ENCODE measurements around the gene RBM46.

RBM46 gene

GRCh38 chr4:154781126-154781982 lies at the start of gene RBM46:
RBM46 (plus strand) TSS chr4:154781272; CDS start chr4:154796753, 15,481 bp downstream.
- no peak for DNase-seq

GRCh38 chr4:154731756-154732155 lies 49.3 kb upstream of the RBM46 start:
- no peak for DNase-seq

DNA sequence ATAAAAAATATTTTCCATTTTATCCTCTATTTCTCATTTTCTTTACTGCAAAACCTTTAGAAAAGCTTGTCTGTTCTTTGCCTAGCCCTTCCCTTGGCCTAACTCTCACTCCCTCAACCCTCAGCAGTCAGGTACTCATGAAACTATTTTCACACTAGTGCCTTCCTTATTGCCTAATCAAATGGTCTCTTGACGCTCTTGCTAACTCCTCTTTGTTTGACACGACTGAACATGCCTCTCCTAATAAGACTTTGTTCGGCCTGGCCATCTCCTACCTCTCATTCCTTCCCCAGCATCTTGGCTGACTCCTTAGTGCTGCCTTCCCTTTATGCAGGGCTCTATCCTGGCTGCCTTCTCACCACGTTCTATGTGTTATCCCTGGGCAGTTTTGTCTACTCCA lies 48.4 kb upstream of the RBM46 start:
- DNase-seq: no peak

GRCh38 chr4:154736770-154737169 lies 44.3 kb upstream of the RBM46 start:
- no peak for DNase-seq

GRCh38 chr4:154738426-154738825 lies 42.6 kb upstream of the RBM46 start:
- DNase-seq: no peak

GRCh38 chr4:154739111-154739510 lies 42.0 kb upstream of the RBM46 start:
- no peak for DNase-seq

GRCh38 chr4:154740462-154740861 lies 40.6 kb upstream of the RBM46 start:
- DNase-seq: no peak

DNA sequence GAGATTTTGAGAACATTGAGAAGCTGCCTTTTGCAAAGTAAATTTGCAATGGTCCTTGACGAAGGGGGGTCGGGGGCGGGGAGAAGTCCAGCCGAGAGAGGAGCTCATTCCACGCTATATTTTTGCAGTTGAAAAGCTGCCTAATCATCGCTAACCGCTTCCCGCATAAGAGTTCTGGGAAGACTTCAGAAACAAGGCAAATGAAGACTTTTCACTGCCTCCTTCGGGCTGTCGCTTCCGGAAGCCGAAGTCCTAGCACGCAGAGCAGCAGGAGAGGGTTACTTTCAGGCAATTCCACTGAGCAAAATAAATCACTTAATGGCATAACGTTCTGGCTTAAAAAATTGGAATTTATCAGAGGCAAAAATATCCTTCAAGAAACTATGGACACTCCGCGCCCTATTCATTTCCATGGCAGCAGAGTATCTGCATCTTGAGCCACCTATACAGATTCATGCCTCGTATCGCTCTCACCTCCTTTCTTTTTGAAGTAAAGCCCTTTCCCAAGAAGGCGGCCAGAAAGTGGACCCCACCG lies 39.9 kb upstream of the RBM46 start:
- no peak for DNase-seq

- no peak for DNase-seq
Observed at GRCh38 chr4:154741922-154742850, 38.9 kb upstream of the RBM46 start.

GRCh38 chr4:154743683-154744340 lies 37.3 kb upstream of the RBM46 start, which contains the start of gene LRAT:
LRAT (plus strand) TSS chr4:154744000; CDS start chr4:154744327, 327 bp downstream.
- DNase-seq: peak; percentile 19

DNA sequence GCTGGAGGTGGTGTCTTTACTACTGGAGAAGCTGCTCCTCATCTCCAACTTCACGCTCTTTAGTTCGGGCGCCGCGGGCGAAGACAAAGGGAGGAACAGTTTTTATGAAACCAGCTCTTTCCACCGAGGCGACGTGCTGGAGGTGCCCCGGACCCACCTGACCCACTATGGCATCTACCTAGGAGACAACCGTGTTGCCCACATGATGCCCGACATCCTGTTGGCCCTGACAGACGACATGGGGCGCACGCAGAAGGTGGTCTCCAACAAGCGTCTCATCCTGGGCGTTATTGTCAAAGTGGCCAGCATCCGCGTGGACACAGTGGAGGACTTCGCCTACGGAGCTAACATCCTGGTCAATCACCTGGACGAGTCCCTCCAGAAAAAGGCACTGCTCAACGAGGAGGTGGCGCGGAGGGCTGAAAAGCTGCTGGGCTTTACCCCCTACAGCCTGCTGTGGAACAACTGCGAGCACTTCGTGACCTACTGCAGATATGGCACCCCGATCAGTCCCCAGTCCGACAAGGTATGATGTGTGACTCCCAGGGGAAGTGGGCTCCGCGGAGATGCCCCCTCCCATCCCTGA lies 36.6 kb upstream of the RBM46 start:
- no peak for DNase-seq

DNA sequence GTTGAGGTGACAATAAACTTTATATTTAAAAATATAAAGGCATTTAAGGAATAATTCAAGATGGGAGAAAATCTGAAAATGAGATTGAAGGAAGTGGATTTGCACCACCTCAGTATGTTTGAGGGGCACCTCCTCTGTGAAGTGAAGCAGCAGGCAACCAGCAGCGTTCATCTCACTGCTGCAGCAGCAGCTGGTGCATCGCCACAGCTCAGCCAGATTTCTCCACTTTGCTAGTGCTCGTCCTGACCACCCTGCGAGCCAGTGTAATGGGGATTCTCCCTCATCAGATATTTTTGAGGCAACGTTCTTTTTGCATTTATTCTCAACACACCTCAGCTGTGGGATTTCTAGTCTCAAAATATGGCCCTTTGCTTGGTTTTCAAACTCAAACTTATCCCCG lies 23.4 kb upstream of the RBM46 start:
- no peak for DNase-seq

GRCh38 chr4:154760895-154761294 lies 20.2 kb upstream of the RBM46 start:
- DNase-seq: no peak

- DNase-seq: no peak
Observed at GRCh38 chr4:154778264-154778663, 2.8 kb upstream of the RBM46 start.

DNA sequence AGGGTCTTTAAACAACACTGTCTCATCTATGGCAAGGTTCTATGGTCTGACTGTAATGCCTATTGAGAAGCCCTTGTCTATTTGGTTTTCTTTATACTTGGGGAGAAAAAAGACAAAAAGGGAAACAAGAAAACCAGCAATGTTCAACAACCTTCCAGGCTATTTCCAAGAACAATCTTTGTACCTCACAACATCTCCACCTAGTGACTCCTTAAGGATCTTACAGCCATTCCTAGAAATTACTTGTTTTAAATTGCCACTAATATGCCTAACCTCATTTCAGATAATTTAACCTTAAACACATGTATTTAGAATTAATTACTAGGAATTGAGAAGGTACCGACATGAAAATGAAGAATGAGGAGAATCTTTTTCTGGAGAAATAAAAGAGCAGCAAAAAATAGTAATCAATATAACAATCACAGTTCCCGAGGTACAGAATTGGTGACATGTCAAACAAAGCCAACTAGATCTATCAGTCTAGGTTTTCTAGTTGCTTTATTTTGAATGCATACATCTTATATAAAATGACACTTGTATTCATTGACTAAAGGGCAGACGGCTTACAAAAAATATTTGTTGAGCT lies 1.6 kb upstream of the RBM46 start:
- no peak for DNase-seq

DNA sequence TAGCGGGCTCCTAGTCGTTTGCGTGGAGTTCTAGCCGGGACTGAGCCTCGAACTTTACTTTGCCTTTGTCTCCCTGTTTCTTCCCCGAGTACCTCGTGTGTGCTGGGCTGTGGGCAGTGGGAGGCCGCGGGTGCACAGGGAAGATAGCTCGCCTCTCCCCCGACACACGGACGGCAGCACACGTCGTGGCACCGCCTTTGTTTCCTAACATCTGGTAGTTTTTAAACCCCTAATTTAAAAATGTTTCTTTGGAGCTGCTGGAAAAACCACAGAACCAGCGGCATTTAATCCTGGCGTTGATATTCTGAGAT lies 866 bp downstream of the RBM46 start:
- DNase-seq: no peak

DNA sequence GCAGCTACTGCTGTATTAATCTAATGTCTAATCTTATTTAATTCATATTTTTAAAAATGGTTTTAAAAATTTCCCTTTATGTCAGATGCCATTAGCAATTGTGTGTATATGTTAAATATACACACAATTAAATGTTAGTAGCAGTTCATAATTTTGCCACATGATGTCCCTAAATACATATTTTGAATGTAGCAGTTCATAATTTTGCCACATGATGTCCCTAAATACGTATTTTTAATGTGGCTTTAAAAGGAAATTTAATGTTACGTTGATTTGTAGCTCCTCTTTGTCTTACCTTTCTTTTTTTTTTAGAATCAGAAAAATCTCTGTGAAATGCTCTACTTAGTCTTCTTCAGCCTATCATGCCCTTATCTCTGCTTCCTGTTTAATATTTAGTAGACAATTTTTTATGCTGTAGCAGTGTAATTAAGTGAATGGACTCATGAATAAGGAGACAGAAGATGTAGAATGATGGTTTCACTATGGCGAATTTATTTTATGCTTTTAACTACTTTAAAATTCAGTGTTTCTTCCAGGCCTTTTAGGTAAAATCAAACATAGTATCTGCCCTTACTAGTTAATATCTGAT lies 26.1 kb downstream of the RBM46 start:
- DNase-seq: peak; percentile 7

GRCh38 chr4:154818230-154818629 lies 37.2 kb downstream of the RBM46 start:
- DNase-seq: no peak

DNA sequence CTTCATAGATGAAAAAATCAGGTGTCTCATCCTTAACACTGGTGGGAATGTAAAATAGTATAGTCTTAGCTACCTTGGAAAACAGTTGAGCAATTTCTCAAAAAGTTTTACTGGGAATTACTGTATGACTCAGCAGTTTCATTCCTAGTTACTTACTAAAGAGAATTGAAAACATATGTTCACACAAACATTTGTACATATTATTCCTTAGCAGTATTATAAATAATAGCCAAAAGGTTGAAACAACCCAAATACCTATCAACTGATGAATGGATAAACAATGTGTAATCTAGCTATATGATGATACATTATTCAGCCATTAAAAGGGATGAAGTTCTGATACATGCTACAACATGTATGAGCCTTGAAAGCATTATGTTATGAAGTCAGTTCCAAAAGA lies 41.7 kb downstream of the RBM46 start:
- DNase-seq: no peak

- DNase-seq: no peak
Observed at GRCh38 chr4:154836030-154836429, 55.0 kb downstream of the RBM46 start.

DNA sequence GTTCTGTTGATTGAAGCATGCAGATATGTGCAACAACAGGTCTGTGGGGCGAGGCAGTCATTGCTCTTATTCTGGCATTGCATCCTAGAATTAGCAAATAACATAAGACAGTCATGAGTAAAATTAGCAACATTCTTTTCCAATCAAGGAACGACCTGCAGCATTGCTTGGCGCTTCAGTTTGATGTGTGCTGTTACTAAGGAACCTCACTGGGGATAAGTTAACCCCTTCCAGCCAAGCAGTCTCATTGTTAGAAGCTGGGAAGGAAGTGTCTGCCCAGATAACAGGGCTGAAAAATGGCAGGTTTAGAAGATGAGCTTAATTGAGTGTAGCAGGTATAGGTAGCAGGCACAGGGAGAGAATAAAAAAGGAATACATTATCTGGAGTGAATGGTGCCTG lies 55.4 kb downstream of the RBM46 start:
- DNase-seq: no peak

DNA sequence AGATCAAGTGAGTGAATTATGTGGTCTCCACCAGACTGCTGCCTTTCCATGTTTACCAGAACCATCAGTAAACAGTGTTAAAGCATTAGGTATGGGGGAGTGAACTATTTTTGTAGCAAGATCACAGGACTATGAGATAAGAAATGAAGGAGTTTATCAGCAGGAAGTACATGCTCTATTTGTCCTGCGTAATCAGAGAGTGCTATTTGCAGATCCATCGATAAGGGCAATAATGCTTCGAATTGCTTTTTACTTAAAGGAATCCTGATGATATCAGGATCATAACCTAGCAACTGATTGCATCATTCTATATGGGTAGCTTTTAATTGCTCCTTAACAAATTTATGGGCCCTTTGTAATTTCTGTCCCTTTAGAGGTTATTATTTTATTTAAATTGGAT lies 57.1 kb downstream of the RBM46 start:
- no peak for DNase-seq
